Occipital lobe (tissue), 2 donors: Measurements from ENCODE around the gene STK10. TPM values are rescaled to one million over a fixed set of nuclear protein-coding genes. Genes with fewer than 3 reads are reported as not detected.
A peak's percentile ranks its signal among the peaks of the same experiment; 100 is the strongest.

Experiments
- DNase-seq: peaks from one replicate; lab custom pipeline; 2025; lab: John Stamatoyannopoulos, UW
- total RNA-seq: library from RNA; depleted of rRNA; stranded (reverse); fragments of >200 nt; gene quantifications from one replicate; pipeline ENCODE4 v1.2.3, GENCODE V29; 2014

The STK10 gene
- total RNA-seq, 1 donor from 2014 or later, result 9.8 TPM

DNA sequence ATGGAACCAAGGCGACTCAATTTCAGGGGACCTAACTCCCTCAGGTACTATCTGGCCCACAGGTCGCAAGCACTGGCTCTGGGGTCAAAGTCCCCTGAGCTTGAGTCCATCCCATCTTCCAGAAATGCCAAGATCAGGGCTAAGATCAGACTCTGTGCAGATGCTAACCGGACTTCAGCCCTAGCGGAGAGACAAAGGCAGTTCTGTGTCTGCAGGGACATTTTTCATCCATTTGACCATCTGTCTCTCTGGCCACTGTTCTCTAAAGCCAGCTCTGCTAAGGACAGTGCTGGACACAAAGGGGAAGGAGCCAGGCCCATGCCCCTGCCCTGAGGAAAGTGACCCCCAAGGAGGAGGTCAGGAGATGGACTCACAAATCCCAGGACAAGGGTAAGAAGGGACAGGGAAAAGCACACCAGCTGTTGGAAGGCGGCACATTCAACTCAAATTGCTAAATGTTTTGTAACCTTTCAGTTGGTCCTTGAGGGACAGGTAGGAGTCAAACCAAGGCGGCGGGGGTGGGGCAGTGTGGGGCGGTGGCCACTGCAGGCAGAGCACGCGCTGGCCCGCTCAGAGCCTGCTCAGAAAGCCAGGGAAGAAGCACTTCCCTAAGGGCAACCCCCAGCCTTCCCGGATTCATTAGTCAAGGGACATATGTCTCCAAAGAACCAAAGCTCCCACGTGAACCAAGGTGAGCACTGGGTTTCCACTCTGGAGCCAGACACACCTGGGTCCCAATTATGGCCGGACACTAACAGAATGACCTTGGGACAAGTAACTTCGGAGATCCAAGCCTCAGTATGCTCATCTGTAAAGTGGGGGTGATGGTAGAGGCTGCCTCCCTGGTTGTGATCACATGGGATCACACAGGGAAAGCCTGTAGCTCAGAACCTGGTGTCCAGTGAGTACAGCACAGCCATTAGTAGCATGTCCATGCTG, 42.8 kb downstream of the STK10 start:
- no peak for DNase-seq

GRCh38 chr5:172144291-172144815, 43.7 kb downstream of the STK10 start:
- no peak for DNase-seq

GRCh38 chr5:172143875-172144274, 44.1 kb downstream of the STK10 start:
- no peak for DNase-seq

DNA sequence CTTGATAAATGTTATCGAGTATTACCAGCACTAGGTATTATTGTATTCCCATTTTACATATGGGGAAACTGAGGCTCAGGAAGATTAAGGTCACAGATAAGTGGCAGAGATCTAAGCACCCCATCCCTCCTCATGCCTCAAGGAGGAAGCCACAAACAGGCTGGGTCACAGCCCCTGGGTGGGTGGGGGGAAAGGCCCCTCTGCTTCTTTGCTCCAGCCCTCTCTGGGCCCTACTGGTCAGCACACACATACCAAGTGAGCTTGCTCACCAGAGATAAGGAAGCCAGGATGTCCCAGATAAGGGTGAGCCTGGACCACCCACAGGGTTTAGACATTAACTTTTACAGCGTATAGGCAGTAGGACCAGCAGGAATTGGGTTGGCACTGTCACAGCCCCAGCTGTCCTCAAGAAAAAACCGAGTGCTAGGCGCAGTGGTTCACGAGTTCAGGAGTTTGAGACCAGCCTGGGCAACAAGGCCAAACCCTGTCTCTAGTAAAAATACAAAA, 45.3 kb downstream of the STK10 start:
- DNase-seq, result no peak

- no peak for DNase-seq
Observed at GRCh38 chr5:172141949-172142319, 46.1 kb downstream of the STK10 start.

- no peak for DNase-seq
Observed at GRCh38 chr5:172140866-172141265, 47.2 kb downstream of the STK10 start.

GRCh38 chr5:172140120-172140519, 47.9 kb downstream of the STK10 start:
- DNase-seq, result no peak

DNA sequence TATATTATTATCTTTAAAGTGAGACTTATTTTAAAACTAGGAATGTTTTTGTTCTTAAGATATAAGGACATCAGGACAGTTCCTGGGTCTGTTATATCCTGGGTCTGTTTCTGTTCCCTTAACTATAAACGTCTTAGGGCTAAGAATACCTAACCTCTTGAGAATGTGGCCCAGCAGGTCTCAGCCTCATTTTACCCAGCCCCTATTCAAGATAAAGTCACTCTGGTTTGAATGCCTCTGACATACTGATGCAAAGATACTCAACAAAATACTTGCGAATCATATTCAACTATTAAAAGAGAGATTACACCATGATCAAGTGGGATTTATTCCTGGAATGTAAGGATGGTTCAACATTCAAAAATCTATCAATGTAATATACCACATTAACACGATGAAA, 51.0 kb downstream of the STK10 start:
- DNase-seq, result no peak

GRCh38 chr5:172133359-172134029, 54.5 kb downstream of the STK10 start:
- DNase-seq, result no peak

GRCh38 chr5:172131690-172132089, 56.3 kb downstream of the STK10 start:
- no peak for DNase-seq

GRCh38 chr5:172129256-172129910, 58.6 kb downstream of the STK10 start:
- no peak for DNase-seq

DNA sequence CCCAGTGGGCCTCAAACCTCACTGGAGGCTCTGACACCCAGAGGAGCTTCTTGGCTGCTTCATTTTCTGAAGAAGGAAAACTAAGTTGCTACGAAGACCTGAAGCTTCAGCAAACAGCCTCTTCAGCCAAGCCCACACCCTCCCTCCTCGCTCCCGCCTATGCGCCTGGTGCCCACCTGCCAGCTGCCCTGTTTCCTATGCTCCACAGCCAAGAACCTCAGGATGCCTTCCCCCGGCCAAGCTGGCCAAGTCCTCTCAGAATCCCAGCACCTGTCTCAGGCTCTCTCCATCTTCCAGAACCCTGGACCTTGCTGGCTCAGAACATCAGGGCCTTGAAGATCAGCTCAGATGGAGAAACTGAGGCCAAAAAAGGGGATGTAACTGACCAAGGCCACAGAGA, 60.4 kb downstream of the STK10 start:
- no peak for DNase-seq

DNA sequence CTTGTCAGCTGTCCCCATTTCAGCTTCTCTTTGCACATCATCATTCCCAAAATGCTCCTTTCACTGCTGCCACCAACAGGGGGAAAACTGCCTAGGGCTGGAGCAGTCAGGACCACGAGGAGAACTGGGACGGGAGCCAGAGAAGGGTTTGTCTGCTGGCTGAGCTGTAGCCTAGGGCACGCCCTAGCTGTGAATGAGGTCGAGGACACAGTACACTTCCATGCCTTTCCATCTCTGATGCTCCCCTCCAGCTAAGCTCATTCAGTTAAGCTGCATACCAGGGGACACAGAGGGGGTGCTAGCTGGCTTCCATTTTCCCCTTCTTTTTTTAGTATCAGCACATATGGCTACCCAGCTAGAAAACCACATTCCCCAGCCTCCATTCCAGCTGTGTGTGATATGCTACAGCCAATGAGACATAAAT, 64.7 kb downstream of the STK10 start:
- peak; percentile 36 for DNase-seq

GRCh38 chr5:172119921-172120688, 67.9 kb downstream of the STK10 start:
- DNase-seq, result no peak

DNA sequence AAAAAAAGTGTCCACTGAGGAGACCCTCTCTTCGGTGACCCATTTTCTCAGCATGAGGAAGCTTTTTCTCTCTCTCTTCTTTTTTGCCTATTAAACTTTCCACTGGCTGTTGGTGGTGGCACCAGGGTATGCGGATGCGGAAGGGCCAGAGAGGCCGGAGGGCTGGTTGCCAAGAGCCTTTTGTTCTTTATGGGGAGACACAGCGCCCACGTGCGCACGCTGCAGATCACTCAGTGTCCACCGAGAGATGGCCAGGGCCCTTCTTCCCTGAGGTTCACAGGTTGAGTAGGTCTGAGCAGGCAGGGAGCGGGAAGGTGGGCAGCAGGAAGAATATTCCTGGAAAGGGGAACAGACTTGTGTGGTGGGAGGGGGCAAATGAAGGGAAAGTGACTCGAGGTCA, 69.1 kb downstream of the STK10 start:
- no peak for DNase-seq

GRCh38 chr5:172117977-172118701, 69.9 kb downstream of the STK10 start:
- DNase-seq, result no peak

DNA sequence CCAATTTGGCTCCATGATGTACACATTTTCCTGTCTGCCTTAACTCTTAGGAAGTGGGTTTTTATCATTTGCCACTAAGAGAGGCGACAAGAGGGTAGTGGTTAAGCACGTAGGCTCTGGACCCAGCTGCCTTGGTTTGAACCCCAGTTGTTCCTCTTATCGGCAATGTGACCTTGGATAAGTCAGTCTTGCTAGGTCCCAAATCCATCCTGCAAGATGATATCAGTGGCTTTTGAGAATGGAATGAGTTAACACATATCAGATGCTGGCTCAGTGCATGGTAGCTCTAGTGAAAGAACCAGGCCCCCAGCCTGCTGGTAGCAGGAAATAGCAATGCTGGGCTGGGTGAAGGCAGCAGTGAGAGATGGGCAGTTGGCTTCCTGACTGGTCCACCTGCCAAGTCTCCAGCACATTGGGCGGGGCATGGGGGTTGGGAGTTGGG, 72.5 kb downstream of the STK10 start:
- DNase-seq, result no peak

DNA sequence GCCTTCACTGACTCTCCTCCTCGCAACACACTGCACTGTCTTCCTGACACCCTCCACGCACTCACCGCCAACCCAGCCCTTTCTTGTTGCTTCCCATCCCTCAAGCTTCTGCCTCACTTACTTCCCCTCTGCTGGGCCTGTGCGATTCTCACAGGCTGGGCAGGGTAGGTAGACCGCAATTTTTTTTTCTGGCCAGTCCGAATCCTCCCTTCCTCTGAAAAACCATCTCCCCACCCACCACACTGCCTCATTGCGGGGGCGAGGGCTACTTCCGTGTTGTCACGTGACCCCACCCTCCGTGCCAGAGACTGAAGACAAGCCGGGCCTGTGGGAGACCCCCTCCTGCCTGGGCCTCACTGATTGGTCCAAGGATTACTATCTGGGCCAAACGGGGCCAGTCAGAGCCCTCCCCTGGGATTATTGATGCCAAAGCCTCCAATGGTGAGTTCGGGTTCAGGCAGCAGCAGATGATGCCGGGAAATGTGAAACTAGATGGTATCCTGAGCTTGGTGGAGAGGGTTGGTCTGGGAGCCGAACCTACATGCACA, 73.1 kb downstream of the STK10 start:
- no peak for DNase-seq

DNA sequence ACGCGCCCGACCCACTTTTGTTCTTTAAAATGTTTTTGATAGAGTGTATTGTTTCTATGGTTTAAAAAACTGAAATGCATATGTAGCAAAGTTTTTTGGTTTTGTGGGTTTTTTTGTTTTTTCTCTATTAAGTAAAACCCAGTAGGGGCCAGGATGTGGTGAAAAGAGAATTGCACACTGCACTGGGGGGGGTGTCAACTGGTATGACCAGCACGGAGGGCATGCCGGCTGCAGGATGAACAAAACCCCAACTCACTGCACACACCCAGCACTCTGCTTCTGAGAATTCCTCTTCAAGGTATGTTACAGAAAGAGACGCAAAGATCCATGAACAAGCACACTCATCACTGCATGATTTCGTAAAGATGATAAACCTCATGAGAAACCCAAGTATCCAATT, 75.0 kb downstream of the STK10 start:
- DNase-seq, result no peak

DNA sequence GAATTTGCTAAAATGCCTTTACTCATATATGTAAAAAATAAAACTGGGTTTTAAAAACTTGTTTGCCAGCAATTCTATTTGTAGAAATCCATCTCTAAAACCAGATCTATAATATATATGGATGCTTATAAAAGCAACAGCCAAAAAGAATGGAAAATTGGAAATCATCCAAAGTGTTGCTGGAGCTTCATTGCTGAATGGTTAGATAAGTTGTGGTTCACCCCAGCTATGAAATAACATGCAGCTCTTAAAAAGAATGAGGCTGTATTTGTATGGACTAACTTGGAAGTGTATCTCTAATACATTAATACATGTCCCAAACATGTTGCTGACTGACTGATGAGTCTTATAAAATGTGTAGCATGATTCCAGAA, 76.2 kb downstream of the STK10 start:
- DNase-seq, result no peak
